Fibroblast of skin of left biceps (primary cell): ENCODE measurements around the gene FAF1.

Experiments used
- DNase-seq, 2 experiments: peaks; one replicate each; pipeline ENCODE4 v3.0.0-alpha.2; 2013; ENCODE audit warnings: low read depth in 2 of 2

Gene FAF1

DNA sequence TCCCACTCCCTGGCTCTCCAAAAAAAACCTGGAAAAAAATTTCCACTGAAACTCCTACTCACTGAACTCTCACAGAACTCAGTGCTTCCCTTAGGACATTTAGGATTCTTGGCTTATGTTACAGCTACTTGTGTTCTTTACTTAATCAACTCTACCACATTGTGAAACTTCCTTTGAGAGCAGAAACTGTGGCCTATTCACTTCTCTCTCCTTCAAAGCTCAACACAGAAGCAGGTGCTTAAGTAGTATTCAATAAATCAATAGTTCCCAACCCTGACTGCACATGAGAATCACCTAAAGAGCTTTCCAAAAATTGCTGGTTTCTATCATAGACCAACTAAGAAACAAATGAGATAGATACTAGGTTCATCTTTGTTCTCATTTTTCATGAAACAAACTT is 468.9 kb downstream of the FAF1 start:
- DNase-seq: no peak

DNA sequence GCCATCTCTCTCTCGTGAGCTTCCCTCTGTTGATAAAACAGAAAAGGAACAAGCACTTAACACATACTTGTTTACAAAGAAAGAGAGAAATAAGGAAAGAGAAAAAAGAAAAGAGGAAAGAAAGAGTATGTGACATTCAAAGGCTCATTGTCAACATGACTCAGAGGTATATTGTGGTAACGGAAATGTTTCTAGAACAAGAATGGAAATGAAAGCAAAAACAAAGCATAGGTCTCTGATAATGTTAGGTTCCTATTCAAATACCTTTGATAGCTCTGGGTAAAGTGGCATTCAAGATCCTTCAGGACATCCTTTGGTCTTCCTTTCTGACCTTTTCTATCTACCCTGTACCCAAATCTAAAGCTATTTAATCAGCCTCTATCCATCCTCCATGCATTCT is 469.4 kb downstream of the FAF1 start:
- no peak for DNase-seq

DNA sequence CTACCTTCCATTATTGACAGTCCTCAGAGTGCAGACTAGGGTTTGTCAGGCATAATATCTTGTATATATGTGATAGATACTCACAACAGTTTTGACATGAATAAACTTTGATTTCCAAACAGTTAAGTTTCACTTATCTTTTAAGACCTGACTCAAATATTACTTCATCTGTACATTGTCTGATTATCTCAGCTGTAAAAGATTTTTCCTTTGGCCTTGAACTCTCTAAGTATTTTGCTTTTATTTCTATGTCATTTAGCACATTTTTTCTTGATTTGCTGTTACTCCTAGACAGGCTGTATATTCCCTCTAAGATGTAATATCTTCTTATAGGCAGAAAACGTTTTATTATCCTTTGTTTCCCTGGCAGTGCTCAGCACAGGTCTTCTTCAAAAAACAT is 471.2 kb downstream of the FAF1 start:
- no peak for DNase-seq

DNA sequence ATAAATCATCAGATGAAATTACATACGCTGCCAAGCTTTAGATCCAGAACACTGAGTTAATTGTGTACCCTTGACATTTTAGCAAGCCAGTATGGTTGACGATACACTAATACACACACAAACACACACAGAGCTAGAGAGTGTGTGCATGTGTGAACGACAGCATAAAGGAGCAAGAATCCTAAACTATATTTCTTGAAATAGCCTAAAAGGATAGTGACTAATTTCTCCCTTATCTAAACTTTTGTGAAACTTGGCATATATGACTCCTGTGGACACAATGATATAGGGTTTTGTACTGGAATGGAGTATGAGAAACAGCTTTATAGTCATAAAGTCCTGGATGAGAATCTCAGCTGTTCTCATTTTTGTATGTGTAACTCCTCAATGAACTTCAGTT is 471.7 kb downstream of the FAF1 start:
- DNase-seq: no peak

DNA sequence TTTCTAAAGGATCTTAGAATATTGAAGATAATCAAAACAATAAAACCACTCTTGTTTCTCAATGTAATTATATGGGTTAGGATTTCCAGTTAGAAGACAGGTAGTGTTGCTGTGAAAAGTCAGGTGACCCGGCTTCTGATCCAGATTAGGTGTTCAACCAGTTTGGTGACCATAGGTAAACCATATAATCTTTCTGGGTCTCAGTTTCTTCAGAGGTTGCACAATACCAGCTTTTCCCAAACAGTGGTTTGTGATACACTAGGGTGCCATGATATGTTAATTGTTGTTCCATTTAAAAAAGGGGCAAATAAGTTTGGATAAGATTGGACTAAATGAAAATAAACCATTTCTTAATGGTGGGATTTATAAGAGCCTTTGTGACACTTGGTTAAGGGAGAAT is 472.3 kb downstream of the FAF1 start:
- DNase-seq: no peak

DNA sequence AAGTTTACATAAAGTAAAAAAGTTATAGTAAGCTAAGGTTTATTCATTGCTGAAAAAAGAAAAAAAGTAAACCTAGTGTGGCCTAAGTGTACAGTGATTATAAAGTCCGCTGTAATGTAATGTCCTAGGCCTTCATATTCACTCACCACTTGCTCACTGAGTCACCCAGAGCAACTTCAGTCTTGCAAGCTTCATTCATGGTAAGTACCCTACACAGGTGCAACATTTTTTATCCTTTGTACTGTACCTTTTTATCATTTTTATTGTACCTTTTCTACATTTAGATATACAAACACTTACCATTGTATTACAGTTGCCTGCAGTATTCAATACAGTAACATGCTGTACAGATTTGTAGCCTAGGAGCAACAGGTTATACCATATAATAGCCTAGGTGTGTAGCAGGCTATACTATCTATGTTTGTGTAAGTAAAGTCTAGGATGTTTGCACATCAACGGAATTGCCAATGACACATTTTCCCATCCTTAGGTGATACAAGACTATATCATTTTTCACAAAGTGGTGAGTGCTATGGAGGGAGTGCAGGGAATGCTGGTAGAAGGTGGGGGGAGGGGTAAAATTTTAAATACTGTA is 478.8 kb downstream of the FAF1 start:
- no peak for DNase-seq

DNA sequence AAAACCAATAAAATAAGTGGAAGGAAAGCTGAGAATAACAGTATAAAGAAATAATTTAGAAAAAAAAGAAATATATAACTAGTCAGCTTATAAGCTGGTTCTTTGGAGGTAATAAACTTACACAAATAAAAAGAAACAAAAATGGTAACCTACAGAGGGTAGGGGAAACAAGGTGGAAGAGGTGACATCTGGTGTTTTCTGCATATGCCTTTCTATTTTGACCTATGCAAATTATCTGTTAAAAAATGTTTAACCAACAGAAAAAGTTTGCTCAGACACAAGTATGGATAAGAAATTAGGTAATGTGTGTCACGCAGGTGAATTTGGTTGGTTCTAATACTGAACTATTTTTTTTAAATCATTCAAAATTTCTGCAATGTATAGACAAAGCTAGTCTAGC is 483.3 kb downstream of the FAF1 start:
- DNase-seq: no peak

DNA sequence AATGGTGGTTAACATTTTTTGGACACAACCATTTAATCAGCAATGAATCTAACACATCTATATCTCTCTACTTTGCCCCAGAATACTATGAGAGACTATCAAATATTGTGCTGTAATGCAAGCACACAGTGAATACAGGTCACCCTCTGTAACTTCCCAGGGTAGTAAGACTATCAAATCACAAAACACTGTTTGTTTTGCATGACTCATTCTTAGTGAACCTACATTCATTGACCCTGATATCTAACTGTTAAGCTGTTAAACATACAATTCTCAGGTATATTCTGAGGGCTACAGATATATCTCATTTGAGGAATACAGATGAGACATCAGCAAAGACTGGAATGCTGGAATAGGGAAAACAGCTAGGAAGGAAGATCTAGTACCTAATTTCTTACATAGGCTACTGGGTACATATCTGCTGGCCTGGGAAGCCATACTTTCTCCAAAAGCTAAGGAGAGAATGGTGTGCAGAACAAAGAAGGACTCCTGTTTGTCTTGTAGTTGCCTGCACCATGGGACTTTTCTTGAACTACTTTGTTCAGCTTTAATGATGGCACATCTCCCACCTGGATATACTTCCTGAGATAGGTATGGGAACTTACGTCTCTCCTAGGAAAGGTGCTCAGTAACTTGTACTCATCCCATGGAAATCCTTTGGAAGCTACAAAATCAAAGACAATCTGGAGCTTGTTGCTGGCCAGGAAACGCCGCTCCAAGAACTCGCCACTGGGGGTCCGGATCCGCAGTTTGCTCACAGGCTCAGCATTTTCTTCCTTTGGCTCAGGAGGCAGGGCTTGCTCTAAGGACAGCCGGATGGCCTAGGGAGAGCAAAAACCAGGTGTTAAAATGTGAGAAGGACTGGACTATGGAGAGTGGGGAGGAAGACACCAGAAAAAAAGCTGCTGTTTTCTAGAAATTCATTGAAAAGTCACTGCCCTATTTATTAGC is 484.9 kb downstream of the FAF1 start:
- no peak for DNase-seq

DNA sequence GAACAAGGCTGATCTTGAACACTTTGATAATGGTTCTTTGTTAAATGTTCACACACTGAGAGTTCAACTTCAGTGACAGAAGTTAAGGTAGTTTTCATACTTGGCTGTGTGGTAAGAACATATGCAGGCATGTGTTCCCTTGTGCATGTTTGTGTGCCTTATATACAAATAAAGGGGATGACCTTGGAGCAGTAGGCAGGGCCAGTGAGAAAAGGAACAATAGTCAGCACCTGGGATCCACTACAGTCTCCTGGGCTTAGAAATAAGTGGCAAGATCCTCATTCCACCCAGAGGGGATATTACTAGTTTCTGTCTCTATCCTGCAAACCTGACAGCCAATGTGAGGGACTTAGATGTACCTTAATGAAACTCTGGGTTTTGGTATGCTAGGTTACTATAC is 486.6 kb downstream of the FAF1 start:
- DNase-seq: no peak

DNA sequence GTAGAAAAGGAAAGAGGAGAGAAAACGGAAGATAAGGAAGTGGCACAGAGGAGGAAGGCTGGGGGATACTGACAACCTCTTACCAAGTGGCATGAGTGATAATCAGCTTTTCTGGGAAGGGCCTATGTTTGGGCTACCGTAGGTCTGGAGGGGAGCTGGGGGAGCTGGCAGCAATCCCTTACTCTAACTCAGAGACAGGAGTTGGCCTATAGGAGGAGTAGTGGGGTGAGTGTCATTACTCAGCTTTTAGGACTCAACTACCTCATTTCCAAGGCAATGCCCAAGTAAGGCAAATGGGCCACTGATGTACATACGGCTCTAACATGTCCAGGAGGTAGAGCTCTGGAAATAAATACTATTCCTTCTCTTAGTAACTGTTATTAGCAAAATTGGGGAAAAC is 488.1 kb downstream of the FAF1 start:
- no peak for DNase-seq

DNA sequence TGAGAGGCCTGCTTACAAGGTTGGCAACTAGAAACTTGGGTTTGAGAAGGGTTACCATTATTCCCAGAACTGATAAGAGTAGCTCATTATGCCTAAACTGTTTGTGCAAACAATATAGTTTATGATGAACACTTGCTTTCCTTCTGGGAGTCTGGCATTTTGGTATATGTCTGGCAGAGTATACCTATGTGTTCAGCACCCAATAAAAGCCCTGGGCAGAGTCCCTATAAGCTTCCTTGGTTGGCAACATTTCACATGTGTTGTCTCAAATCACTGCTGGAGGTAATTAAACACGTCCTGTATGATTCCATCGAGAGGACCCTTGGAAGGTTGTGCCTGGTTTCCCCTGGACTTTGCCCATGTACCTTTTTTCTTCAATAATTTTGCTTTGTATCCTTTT is 497.1 kb downstream of the FAF1 start:
- no peak for DNase-seq

DNA sequence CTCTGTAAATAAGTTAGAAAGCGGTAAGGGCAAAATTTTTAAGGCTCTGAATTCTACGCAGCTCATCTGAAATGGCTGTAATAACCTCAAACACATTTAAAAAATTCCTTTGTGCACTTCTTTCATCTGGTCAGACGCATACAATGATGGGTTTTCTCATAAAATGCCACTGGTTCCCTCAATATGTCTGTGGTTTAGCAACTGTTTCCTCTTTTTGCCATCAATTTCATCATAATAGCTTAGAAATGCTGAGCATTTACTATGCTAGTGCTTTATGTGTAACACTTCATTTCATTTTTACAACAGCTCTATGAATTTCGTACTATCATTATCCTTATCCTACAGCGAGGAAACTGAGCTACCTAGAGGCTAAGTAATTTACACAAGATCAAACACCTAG is 501.6 kb downstream of the FAF1 start:
- peak; percentile 24 to 26 for DNase-seq

DNA sequence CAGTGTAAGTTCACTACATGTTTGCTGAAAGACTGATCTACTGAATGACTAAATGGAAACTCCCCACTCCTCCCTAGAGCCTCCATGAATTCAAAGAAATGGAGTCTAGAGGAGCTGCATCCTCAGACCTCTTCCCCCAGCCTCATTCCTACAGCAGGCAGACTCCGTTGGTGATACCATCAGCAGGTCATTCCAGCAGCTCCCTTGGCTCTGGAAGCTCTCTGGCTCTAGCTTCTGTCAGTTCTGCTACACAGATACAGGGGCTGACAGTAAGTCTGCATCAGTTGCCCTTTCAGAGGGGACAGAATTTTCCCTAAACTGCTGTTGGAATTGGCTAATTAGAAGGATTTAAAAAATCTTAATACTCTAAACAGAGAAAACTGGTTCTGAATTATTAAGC is 505.2 kb downstream of the FAF1 start:
- DNase-seq: no peak

DNA sequence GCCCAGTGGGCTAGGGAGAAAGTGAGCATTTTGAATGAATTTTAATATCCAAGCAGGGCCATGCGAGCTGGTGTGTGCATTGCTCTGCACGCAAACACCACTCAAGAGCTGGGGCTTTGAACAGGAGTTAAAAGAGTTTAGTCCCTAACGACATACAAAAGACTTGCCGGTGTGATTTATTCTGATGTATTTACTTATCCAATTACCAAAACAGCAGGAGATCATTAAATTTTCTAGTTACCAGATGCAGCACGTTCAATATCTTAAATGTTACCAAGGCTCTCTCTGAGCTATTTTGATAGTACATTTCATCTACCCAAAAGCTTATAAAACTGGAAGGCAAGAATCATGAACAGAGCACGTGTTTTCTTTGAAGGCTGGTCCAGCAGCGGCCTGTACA is 506.8 kb downstream of the FAF1 start:
- no peak for DNase-seq

DNA sequence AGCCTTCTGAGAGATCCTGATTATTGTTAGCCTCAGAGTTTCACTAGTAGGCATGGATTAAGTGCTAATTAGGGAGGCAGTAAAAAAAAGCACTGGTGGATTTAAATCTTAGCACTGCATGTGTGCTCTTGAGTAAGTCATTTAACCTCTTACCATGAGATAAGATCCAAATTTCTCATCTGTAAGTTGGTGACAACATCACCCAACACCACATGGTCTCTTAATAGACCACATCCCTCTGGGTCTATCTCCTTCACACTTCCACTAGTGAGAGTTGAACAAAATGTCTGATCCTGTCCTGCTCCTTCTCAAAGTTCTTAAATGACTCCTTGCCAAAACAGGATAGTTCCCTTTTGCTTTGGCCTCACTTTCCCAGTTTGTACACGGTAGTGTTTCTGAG is 507.4 kb downstream of the FAF1 start:
- DNase-seq: no peak

DNA sequence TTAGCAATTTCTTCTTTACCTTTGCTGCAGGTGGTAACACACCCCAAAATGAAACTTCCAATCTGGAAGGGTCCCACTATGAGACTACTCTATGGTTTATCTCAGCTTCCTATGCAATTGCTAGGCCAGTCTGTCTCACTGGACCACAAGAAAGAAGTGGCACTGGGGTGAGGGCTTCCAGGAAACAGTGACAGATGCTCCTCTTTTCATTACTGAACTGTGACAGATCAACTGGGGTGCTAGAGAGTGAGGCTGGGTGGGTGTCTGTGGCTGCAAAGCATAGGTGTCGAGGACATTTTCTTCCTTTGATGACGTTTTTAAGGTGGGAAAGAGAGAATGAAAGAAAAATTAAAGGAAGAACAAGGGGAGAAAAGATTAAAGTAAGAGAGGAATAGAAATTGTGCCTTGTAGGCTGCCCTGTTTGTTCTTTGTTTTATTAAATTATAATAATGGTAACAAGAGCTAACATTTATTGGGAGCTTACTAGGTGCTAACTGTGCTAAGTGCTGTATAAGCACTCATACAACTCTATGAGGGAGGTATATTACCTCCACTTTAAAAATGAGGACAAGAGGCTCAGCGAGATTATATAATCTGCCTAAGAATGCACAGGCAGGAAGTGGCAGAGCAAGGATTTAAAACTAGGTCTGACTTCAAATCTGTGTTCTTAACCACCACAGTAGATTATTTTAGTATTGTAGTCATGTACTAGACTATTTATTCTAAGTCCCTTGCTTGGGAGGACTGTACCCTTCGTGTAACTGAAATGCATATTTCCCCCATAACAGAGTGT is 509.0 kb downstream of the FAF1 start:
- no peak for DNase-seq

DNA sequence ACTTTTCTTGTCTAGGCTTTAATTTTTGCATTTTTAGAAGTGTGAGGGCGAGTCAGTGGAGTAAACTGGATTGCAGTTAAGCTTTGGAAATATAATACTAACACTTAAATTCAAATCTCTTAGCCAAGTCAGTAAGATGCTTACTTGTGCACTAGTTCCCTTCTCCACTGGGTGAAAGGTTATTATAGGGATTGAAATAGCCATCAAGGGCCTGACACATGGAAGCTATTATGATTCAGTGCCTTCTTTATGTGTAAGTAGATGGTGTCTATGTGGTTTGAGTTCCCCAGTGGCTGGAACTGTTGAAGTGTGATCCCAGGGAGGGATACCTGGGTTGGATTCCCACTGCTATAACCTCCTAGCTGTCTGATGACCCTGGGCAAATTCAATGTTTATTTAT is 512.1 kb downstream of the FAF1 start:
- DNase-seq: no peak

DNA sequence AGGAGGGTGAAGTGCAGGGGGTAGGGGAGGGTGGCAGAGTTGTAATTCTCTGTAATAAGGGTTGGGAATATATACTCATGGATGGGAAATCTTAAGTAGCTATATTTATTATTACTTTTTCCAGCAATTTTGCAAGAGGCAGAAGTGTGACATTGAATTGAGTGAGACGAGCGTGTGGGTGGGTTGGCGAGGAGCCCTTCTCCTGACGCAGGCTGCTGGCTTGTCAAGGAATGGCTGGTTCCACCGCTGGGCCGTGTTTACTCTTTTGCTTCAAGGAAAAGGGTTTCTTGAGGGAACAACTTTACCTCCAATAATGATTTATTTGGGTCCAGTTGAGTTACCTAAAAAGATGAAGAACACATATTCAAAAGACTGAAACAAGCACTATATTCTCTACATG is 518.9 kb downstream of the FAF1 start:
- DNase-seq: no peak

DNA sequence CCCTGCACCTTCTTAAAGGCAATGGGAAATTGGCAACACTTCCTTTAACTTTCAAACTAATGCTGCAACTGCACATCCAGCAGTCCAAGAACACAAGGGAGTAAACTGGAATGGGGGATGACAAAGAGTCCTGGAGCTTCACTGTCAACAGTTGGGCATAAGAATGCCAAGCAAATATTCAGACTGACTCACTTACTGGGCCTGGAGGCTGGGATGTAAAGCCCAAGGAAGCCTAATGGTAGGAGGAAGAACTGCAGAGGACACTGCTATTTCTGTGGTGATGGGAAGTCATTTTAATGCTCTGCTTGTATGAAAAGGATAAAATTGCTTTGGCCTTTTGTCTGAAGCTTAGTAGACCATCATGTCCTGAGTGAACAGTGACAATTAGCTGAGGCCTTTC is 521.1 kb downstream of the FAF1 start:
- DNase-seq: no peak

DNA sequence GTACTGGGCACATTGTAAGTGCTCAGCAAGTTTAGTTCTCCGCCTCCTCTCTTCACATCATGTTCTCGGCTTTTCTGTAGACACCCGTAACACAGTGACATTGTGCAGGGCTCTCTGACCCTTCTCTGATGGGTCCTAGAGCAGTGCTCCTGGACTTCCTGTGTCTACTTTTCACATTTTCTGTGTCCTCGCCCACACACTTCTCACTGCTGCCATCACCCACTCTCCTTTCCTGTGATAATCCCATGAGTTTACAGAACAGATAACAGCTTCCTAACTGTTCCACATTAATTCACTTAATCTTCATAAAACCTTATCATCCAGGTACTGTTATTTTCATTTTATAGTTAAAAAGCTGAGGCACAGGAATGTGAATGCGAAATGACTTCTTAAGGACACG is 523.6 kb downstream of the FAF1 start:
- DNase-seq: no peak

DNA sequence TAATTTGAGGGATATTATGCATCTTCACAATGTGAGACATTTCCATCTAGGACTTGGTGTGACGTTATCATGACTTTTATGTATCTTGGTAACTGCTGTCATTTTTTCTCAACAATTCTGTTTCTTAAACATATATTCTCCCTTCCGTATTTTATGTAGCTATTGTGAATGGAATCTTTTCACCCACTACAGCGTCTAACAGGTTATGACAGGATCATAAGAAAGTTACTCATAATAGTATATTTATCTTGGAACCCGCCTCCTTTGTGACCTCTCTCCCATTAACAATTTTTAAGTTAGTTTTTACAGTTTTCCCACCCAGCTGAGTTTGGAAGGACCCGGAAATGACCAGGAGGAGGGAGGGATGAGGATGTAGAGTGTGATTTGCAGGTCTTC is 530.1 kb downstream of the FAF1 start:
- no peak for DNase-seq

DNA sequence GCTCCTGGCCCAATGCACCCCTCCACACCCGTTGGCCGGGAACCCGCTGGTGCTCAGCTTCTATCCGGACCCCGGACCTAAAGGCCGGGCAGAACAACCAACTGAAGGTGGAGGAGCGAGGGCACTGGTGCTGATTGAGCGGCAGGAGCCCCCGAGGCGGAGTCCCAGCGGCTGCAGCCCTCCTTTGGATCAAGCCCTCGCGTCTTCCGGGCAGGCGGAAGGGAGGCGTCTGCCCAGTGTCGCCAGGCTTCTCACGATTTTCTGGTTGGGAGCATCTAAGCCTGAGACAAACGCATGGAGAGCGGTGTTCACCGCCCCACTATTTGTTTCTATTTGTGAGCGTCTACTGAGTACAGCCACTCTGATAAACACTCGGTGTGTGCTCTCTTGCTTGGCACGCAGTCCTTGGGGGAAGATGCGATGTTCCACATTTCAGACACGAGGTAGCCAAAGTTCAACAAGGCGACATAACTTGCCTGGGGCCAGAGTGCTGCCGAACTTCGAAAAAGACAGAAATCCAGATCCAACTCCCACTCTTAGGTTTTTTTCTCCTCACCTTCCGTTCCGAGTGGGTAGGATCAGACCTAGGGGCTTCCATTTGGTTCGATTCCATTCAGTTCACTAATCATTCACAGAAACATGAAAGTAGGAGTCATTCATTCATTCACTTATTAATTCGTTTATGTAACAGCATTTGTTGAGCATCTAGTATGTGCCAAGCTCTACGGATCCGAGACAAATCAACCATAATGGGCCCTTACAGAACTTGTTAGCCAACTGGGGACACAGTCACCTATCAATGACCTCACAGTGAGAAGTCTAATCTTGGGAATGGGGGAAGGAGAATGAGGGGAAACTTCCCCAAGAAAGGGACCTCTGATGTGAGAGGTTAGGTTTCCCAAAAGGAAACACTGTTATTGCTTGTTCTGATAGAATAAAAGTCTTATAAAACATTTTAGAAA is 532.0 kb downstream of the FAF1 start:
- no peak for DNase-seq
